HepG2 (cell line): Measurements from ENCODE around the gene WDFY1. TPM values are rescaled to one million over a fixed set of nuclear protein-coding genes. Genes with fewer than 3 reads are reported as not detected.
A peak's percentile ranks its signal among the peaks of the same experiment; 100 is the strongest.

Experiments
- ARID2 ChIP-seq: sonication (generic); formaldehyde crosslinking; IDR thresholded peaks from 2 replicates; pipeline ENCODE4 v1.8.1; 2022; ENCODE audit warnings: mild to moderate bottlenecking, missing genetic modification reagents, borderline replicate concordance
- ARNTL ChIP-seq: sonication (generic); formaldehyde crosslinking; IDR thresholded peaks from 2 replicates; pipeline ENCODE4 v1.4.0; 2020; ENCODE audit warnings: mild to moderate bottlenecking, missing genetic modification reagents
- ATAD3A ChIP-seq: sonication (generic); formaldehyde crosslinking; IDR thresholded peaks from 2 replicates; pipeline ENCODE4 v1.4.0; 2020; ENCODE audit warnings: missing genetic modification reagents
- CTCF ChIP-seq: sonication (generic); formaldehyde crosslinking; IDR thresholded peaks from 2 replicates; pipeline ENCODE4 v1.5.0; 2020; ENCODE audit warnings: mild to moderate bottlenecking, missing genetic modification reagents, moderate library complexity
- ELF3 ChIP-seq: IDR thresholded peaks from 2 replicates; pipeline ENCODE4 v1.6.1; 2016; ENCODE audit warnings: missing genetic modification reagents, missing compliant biosample characterization
- FOXA3 ChIP-seq: IDR thresholded peaks from 2 replicates; pipeline ENCODE4 v1.6.1; 2016; ENCODE audit warnings: missing genetic modification reagents, missing compliant biosample characterization
- IKZF1 ChIP-seq: fragments of 450-650 bp; IDR thresholded peaks from 2 replicates; pipeline ENCODE4 v1.7.1; 2016
- KDM2A ChIP-seq: sonication (generic); formaldehyde crosslinking; IDR thresholded peaks from 2 replicates; pipeline ENCODE4 v1.4.0; 2020; ENCODE audit warnings: low read depth, missing genetic modification reagents, borderline replicate concordance
- KDM3A ChIP-seq: IDR thresholded peaks from 2 replicates; pipeline ENCODE4 v1.6.1; 2018; ENCODE audit warnings: low read depth, missing compliant biosample characterization
- MIER3 ChIP-seq: IDR thresholded peaks from 2 replicates; pipeline ENCODE4 v1.6.1; 2016; ENCODE audit warnings: missing compliant biosample characterization, borderline replicate concordance
- MYC ChIP-seq: sonication (generic); formaldehyde crosslinking; IDR thresholded peaks from 2 replicates; pipeline ENCODE4 v1.9.0; 2021; ENCODE audit warnings: missing genetic modification reagents, borderline replicate concordance
- MYNN ChIP-seq: sonication (generic); formaldehyde crosslinking; IDR thresholded peaks from 2 replicates; pipeline ENCODE4 v1.4.0; 2020; ENCODE audit warnings: mild to moderate bottlenecking, low read depth, missing genetic modification reagents
- TBP ChIP-seq: sonication (generic); formaldehyde crosslinking; IDR thresholded peaks from 2 replicates; pipeline ENCODE4 v1.5.0; 2020; ENCODE audit warnings: missing genetic modification reagents
- WIZ ChIP-seq: sonication (generic); formaldehyde crosslinking; IDR thresholded peaks from 2 replicates; pipeline ENCODE4 v1.5.1; 2020; ENCODE audit warnings: mild to moderate bottlenecking, missing genetic modification reagents
- ZBED4 ChIP-seq: sonication (generic); formaldehyde crosslinking; IDR thresholded peaks from 2 replicates; pipeline ENCODE4 v1.4.0; 2020; ENCODE audit warnings: missing genetic modification reagents, borderline replicate concordance
- ZHX1 ChIP-seq: sonication (generic); formaldehyde crosslinking; IDR thresholded peaks from 2 replicates; pipeline ENCODE4 v1.8.1; 2022; ENCODE audit warnings: low read depth, mild to moderate bottlenecking, missing genetic modification reagents
- ZNF138 ChIP-seq: sonication (generic); formaldehyde crosslinking; IDR thresholded peaks from 2 replicates; pipeline ENCODE4 v1.5.0; 2020; ENCODE audit warnings: mild to moderate bottlenecking, low read depth, missing genetic modification reagents
- ZNF326 ChIP-seq: sonication (generic); formaldehyde crosslinking; IDR thresholded peaks from 2 replicates; pipeline ENCODE4 v1.4.0; 2020; ENCODE audit warnings: missing genetic modification reagents, borderline replicate concordance
- ZNF33B ChIP-seq: sonication (generic); formaldehyde crosslinking; IDR thresholded peaks from 2 replicates; pipeline ENCODE4 v1.5.1; 2020; ENCODE audit warnings: mild to moderate bottlenecking, missing genetic modification reagents
- ZNF44 ChIP-seq: sonication (generic); formaldehyde crosslinking; IDR thresholded peaks from 2 replicates; pipeline ENCODE4 v1.5.1; 2020; ENCODE audit warnings: mild to moderate bottlenecking, missing genetic modification reagents
- ZSCAN20 ChIP-seq: sonication (generic); formaldehyde crosslinking; IDR thresholded peaks from 2 replicates; pipeline ENCODE4 v1.4.0; 2020; ENCODE audit warnings: missing genetic modification reagents, mild to moderate bottlenecking, borderline replicate concordance
- ZSCAN25 ChIP-seq: sonication (generic); formaldehyde crosslinking; IDR thresholded peaks from 2 replicates; pipeline ENCODE4 v1.8.0; 2022; ENCODE audit warnings: mild to moderate bottlenecking, missing genetic modification reagents
- polyA plus RNA-seq, 8 experiments: library from polyadenylated mRNA; depleted of rRNA in 3 of 8; stranded (reverse) in 7 of 8; unstranded in 1 of 8; fragments of >200 nt; fragmentation: Illumina TruSeq in 4 of 8; extraction: Trizol in 4 of 8; gene quantifications; 2 replicates each; pipeline versions ENCODE4 v1.2.1 to v1.2.3, GENCODE V29; 2011 to 2016; ENCODE audit warnings: low read depth in 4 of 8, missing spikeins in 1 of 8, mixed read lengths in 1 of 8; ENCODE audit not compliant: insufficient read depth in 1 of 8
- total RNA-seq, 5 experiments: library from RNA; depleted of rRNA; stranded (reverse); fragments of >200 nt; fragmentation: Illumina TruSeq; extraction: Trizol; gene quantifications; 2 replicates each; pipeline ENCODE4 v1.2.3, GENCODE V29; 2016; ENCODE audit warnings: low read depth in 1 of 5

WDFY1 gene
- total and polyA plus RNA-seq, 2 of the 13 experiments (the other 11 are each of a cell fraction or from before 2014, with no cell fraction given): 77.0 to 78.4 TPM

- TF ChIP-seq KDM3A (CRISPR knock-in tag) (0 out of 2 replicates have a peak, but pooled peaks have one; percentile 24), MYNN (CRISPR knock-in tag) (0 out of 2 replicates have a peak, but pooled peaks have one; percentile 12), IKZF1 (no peak), ARID2 (CRISPR knock-in tag) (0 out of 2 replicates have a peak, but pooled peaks have one; percentile 35), ZHX1 (CRISPR knock-in tag) (no peak), FOXA3 (CRISPR knock-in tag) (no peak), TBP (no peak), ZNF44 (0 out of 2 replicates have a peak, but pooled peaks have one; percentile 41), ELF3 (CRISPR knock-in tag) (no peak), ZBED4 (CRISPR knock-in tag) (peak; percentile 71), ZNF326 (no peak), WIZ (no peak), MIER3 (CRISPR knock-in tag) (no peak), ZSCAN25 (CRISPR knock-in tag) (peak; percentile 97), ZNF138 (0 out of 2 replicates have a peak, but pooled peaks have one; percentile 50), CTCF (CRISPR knock-in tag) (peak; percentile 71), ARNTL (no peak; the same call in 1 of the 2 replicates), ZNF33B (CRISPR knock-in tag) (0 out of 2 replicates have a peak, but pooled peaks have one; percentile 18), MYC (CRISPR knock-in tag) (peak; percentile 63; the same call in 1 of the 2 replicates), ATAD3A (no peak), KDM2A (peak; percentile 83), ZSCAN20 (CRISPR knock-in tag) (0 out of 2 replicates have a peak, but pooled peaks have one; percentile 19)
Measured at GRCh38 chr2:223837287-223838061, 107.7 kb downstream of the WDFY1 start, which contains the start of gene AP1S3 (continued).
